Left lung (tissue), 10 donors: Measurements from ENCODE around the gene CKB. TPM values are rescaled to one million over a fixed set of nuclear protein-coding genes. Genes with fewer than 3 reads are reported as not detected.

Source experiments
- ATAC-seq: fragments of 200-7000 bp; cut with Tn5 transposase; one replicate; pipeline ENCODE4 v1.9.1; 2020; ENCODE audit warnings: moderate library complexity
- DNase-seq, 4 donors: peaks; one replicate each; pipeline ENCODE4 v3.0.0-alpha.2; 2013 to 2020
- H3K27ac ChIP-seq, 2 donors: fragments of 200-600 bp; sonication (generic) in 1 of 2; one replicate each; pipeline versions ENCODE4 v1.5.0 to v1.8.0; 2020 to 2021
- H3K27me3 ChIP-seq, 2 donors: fragments of 200-600 bp; sonication (generic) in 1 of 2; one replicate each; pipeline versions ENCODE4 v1.5.0 to v1.8.0; 2020 to 2021
- H3K36me3 ChIP-seq, 2 donors: fragments of 200-600 bp; sonication (generic) in 1 of 2; one replicate each; pipeline versions ENCODE4 v1.5.0 to v1.8.0; 2020 to 2021
- H3K4me1 ChIP-seq, 2 donors: fragments of 200-600 bp; one replicate each; pipeline ENCODE4 v1.8.0; 2021
- H3K4me3 ChIP-seq, 2 donors: fragments of 200-600 bp; sonication (generic) in 1 of 2; one replicate each; pipeline versions ENCODE4 v1.5.0 to v1.8.0; 2020 to 2021; ENCODE audit warnings: mild to moderate bottlenecking in 1 of 2
- H3K9me3 ChIP-seq, 2 donors: fragments of 200-600 bp; sonication (generic) in 1 of 2; one replicate each; pipeline versions ENCODE4 v1.5.0 to v1.8.0; 2020 to 2021
- CTCF ChIP-seq, 2 donors: fragments of 200-600 bp; sonication (generic) in 1 of 2; IDR thresholded peaks; one replicate each; pipeline versions ENCODE4 v1.5.0 to v1.8.0; 2021; ENCODE audit warnings: antibody characterized with exemption in 2 of 2
- intact Hi-C, 2 donors: fragments of 100-400 bp; cut with DNase I; formaldehyde crosslinking; loops; one replicate each; pipeline versions ENCODE4 v1.11.2 to v1.14.2; 2022
- polyA plus RNA-seq, 6 donors: library from polyadenylated mRNA; unstranded; fragments of 120-200 nt; gene quantifications; one replicate each; pipeline ENCODE4 v1.2.1, GENCODE V29; 2013; ENCODE audit not compliant: insufficient read length in 6 of 6
- total RNA-seq, 2 donors: library from RNA; stranded (reverse); fragmentation: NEBNext Ultra II Directional; extraction: Animal tissue kit (Norgen Biotek cat#: 25700); gene quantifications; one replicate each; pipeline ENCODE4 v1.2.1, GENCODE V29; 2021
- donor health status: DM: no; HTN: yes; CAD: no.
- donor health status: DM: no; HTN: no; CAD: no.

Gene CKB
- total and polyA plus RNA-seq, 8 donors = 129 to 312 (median 210) TPM

DNA sequence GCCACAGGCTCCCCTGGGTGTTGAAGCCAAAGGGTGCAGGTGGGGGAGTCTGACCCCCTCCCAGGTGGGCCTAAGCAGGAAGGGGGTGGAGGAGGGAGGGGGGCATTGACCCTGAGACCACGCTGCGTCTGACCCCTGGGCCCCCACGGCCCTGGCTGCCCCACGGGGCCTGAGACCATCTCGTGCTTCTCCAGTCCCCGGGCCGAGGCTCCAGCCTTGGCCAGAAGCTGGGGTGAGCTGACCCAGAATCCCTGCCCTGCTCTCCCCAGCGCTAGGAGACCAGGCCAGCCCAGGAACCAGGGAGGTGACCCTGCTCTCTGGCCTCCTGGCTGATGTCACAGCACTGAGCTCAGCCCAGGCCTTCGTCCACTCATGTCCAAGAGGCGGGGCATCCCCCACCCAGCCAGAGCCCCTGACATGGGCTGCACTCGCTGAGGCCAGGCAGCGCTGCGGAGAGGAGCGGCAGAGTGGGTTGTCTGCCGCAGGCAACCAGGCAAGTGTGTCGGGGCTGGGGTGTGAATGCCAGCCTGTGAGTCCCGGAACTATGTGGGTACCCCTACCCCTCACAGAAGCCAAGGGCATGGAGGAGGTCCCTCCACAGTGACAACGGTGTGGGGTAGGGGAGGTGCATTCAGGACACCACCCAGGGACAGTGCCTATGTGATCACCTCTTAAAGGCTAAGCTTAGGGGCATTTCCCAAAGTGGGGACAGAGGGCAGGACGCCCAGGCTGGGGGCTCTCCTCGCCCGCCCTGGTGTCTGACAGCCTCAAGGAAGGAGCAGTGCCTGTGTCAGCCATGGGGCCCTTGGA, 12.7 kb upstream of the CKB start:
- Histone ChIP-seq H3K4me3 (no peak overlapping the region), H3K4me1 (peaks cover 2 to 26% of the 10 kb centered on the region in 2 donors), H3K36me3 (peaks cover 0 to 58% of the 10 kb centered on the region in 2 donors), H3K27me3 (peaks cover 0 to 24% of the 10 kb centered on the region in 2 donors), H3K9me3 (no peaks in the 10 kb centered on the region), H3K27ac (no peak overlapping the region)
- TF ChIP-seq CTCF (IDR thresholded peaks at IDR 0.05) = no peak
- intact Hi-C loops = no loop called here
- ATAC-seq = no peak
- DNase-seq = peak in 1 of 4 donors; percentile 68

GRCh38 chr14:103534576-103535061, 12.0 kb upstream of the CKB start:
- H3K36me3 ChIP-seq = peaks cover 0 to 58% of the 10 kb centered on the region in 2 donors
- no peak overlapping the region for H3K27ac ChIP-seq
- intact Hi-C loops = no loop called here
- H3K27me3 ChIP-seq = peaks cover 0 to 18% of the 10 kb centered on the region in 2 donors
- H3K4me3 ChIP-seq = no peak overlapping the region
- TF ChIP-seq CTCF (IDR thresholded peaks at IDR 0.05) = no peak
- H3K4me1 ChIP-seq = peaks cover 3 to 30% of the 10 kb centered on the region in 2 donors
- ATAC-seq = no peak
- H3K9me3 ChIP-seq = no peaks in the 10 kb centered on the region
- DNase-seq = peak in 1 of 4 donors; percentile 76

GRCh38 chr14:103533999-103534575, 11.5 kb upstream of the CKB start:
- no peak overlapping the region for H3K4me3 ChIP-seq
- no peak overlapping the region for H3K27ac ChIP-seq
- no peaks in the 10 kb centered on the region for H3K9me3 ChIP-seq
- no peak for TF ChIP-seq CTCF (IDR thresholded peaks at IDR 0.05)
- peaks cover 0 to 58% of the 10 kb centered on the region in 2 donors for H3K36me3 ChIP-seq
- intact Hi-C loops = no loop called here
- peaks cover 5 to 31% of the 10 kb centered on the region in 2 donors for H3K4me1 ChIP-seq
- DNase-seq (no peak), ATAC-seq (no peak)
- H3K27me3 ChIP-seq = peaks cover 0 to 13% of the 10 kb centered on the region in 2 donors

GRCh38 chr14:103533137-103533998, 10.7 kb upstream of the CKB start:
- peaks cover 7 to 30% of the 10 kb centered on the region in 2 donors for H3K4me1 ChIP-seq
- DNase-seq = no peak
- no peak overlapping the region for H3K27ac ChIP-seq
- H3K4me3 ChIP-seq = no peak overlapping the region
- peaks cover 0 to 58% of the 10 kb centered on the region in 2 donors for H3K36me3 ChIP-seq
- no peak for TF ChIP-seq CTCF (IDR thresholded peaks at IDR 0.05)
- no peak for ATAC-seq
- peaks cover 0 to 6% of the 10 kb centered on the region in 2 donors for H3K27me3 ChIP-seq
- intact Hi-C loops = no loop called here
- no peaks in the 10 kb centered on the region for H3K9me3 ChIP-seq
